ENCODE data around the gene TOPBP1.
"Not testable (repeated sequence)": the region's sequence is repeated elsewhere in the genome, so short reads cannot be mapped to it uniquely, and the experiment has no call there.

Gene TOPBP1

DNA sequence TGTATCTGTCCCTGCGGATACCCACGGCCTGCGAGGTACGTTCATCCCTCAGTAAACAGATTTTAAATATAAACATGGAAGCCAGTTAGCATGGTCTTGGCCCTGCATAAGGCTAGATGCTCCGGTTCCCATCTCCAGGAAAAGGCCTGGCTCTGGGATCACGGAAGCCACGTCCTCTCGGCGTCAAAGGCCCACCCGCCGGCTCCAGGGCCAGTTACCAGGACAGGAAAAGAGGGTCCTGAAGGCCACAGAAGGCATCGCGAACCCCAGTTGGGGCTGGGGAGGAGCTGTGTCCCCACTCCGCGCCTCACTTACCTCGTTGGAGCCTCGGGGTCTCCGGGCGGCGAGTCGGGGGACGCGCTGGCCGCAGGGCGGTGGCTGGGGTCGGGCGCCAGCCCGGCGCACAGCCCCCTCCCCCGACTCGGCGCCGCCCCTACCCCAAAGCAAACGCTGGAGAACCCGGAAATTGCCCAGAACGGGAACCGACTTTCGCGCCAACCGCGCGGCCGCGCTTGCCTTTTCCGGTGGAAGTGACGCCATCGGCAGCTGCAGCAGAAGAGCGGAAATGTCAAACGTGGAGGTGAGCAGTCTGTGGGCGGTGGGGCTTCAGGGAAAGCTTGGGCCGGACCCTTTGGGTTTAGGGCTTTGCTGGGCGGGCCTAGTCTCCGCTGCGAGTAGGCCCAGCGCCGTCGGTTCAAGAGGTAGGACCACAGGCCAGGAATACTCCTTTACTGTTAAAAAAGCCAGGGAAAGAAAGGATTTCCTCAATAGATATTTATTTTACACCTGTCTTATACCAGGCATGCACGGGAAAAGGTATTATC is at the start of gene TOPBP1:
TOPBP1 (minus strand) TSS at position 488 of the 824 bp plus-strand sequence. CDS start 814 bp downstream, outside the sequence.
- peak; percentile 87 for DNase-seq (ENCODE audit: low read depth, low spot score)

DNA sequence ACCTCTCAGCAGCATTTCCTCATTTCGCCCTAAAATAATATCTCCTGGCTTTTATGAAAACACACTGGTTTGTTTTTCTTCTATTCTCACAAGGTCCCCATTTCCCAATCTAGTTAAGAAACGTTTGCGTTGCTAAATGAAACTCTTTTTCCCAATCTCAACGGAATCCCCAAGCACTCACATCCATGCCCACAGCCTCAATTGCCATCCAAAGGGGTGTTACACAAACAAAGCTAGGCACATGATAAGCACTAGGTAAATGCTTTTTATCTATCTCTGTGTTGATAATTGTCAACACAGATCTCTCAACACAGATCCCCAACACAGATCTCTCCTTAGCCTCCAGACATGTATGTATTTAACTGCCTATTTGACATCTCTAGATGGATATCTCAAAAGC is 49.3 kb upstream of the TOPBP1 start:
- DNase-seq (ENCODE audit: low read depth, low spot score), result no peak

DNA sequence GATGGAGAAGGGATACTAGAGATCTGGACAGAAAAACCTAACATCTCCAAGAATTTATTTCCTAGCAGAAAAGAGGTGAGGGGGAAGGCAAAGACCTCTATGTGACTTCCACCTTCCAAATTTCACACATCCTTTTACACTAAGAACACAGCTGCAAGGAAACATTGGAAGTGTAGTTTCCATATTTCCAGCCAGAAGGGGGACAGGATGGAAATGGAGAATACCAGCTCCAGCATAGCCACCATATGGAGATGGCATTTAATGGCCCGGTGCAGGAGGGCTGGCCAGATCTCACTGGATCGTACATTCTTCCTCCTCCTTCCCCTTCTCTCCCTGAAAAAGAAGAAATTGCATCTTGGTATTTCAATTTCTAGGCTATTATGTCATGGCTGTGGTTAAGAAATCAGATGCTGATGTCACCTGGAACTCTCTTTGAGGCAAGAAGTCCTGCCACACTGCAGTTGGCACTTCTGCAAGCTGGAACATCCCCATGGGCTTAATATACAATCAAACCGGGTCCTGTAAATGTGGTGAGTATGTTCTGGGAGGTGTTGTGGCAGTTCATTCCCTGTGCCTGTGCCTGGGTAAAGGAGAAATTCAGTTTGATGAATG is 47.5 kb upstream of the TOPBP1 start:
- no peak for DNase-seq (ENCODE audit: low read depth, low spot score)

DNA sequence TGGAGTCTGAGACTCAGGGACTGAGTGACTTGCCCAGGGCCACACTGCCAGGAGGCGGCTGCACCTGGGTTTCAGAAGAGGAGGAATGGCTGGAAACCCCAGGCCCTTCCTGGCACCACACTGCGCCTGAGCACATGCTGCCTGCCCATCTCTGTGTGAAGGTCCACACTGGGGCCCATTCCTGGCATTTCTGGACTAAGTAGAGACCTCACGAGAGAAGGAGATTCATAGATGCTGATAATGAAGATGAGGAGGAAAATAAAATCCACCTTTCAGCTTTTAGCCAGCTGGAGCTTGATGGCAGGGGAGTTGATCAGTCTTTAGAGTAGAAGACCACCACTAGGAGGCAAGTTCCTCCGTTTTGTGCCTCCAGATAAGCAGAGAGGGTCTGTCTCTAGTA is 44.3 kb upstream of the TOPBP1 start:
- DNase-seq (ENCODE audit: low read depth, low spot score), result no peak

DNA sequence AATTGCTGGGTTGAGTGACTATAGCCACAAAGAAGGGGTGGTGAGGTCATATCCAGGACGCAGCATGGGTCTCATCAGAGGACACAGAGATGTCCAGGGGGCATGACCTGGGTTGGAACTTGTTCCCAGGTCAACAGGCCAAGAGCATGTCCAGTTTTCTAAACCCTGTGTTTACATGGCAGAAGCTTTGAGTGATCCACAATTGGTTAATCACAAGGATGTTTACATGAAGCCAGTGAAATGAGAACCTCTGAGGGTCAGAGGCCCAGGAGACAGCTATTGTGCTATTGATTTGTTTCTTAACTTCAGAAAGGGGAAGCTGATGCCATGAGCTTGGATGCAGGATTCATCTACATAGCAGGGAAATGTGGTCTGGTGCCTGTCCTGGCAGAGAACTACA is 42.2 kb upstream of the TOPBP1 start:
- DNase-seq (ENCODE audit: low read depth, low spot score), result no peak

DNA sequence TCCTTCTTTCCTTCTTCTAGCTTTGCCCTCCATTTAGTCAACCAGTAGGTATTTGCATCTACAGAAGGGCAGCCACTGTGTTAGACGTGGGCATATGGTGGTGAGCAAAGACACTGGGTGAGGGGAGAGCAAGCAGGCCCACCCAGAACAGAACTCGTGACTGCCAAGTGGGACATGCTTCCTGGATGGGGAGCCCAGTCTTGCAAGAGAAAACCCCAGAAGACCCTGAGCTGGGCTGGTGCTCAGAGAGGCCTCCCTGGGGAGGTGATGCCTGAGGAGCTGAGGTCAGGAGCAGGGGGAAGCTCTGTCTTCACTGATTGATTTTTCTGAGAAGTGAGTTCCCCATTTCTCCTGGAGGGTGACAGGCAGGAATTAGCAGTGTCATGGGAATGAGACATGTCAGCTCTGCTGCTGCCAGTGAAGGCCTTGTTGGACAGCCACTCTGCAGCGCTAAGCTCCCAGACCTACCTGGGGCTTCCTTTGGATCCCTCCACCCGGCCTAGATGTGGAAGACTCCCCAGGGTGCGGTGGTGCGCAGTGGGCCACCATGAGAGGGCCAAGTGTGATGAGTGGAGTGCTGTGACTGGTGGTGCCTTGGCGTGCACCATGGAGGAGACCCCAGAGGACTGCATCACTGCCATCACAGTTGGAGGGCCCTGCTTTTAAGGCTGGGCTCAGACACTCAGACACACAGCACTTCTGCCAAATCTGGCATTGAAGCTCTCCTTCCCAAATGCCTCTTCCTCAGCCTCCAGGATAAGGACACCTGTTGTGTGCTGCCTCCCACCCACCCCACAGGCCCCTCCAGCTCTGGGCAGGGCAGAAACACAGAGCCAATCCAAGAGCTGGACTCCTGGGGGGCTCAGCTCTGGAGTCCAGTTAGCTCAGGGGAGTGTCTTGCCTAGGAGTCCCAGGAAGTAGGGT is 40.0 kb upstream of the TOPBP1 start:
- DNase-seq (ENCODE audit: low read depth, low spot score), result no peak

DNA sequence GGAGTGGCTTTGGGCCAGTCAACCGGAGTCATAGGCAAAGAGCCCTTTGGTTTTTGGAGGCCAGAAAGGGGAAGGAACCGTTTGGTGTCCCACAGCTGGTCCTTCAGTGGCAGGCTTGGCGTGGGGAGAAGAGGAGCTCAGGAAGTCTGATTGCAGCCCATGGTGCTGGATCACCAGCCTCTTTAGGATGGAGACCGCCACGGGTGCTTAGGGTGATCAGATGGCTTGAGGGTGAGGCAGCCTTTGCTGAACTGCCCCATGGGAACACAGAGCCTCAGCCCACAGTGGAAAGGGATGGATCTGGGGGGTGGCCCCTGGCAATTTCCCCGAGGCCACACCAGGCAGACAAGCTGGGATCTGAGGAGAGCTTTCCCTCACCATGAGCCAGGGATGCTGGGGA is 38.6 kb upstream of the TOPBP1 start:
- DNase-seq (ENCODE audit: low read depth, low spot score), result no peak

DNA sequence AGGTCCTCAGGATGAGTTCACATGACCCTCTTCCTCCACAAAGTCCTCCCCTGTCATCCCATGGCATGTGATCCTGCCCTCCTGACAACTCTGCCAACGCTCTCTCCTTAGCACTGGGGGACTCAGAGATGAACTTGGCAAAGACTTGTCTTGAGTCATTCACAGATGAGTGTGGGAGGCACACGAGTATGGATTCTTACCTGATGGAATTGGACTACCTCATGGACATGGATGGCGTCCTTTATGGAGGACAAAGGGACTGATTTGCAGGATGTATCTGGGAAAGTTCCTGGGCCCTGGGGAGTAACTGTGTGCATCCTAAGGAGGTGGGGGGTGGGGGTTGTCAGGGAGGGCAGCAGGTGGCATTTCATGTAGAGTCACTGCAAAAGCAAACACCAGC is 38.2 kb upstream of the TOPBP1 start:
- DNase-seq (ENCODE audit: low read depth, low spot score), result no peak

DNA sequence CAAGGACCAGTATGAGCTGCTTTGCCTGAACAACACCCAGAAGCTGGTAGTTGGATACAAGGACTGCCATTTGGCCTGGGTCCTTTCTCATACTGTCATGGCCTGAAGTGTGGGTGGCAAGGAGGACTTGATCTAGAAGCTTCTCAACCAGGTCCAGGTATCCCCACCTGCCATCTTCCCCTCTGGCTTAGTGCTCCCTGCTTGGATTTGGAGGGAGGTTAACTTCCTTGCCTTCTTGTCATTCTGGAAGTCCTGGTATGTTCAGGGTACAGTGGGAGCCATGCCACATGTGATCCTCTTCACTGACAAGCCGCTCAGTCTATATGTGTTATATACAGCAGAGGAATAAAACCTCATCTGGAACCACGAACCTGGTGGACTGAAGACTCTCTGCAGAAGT is 37.7 kb upstream of the TOPBP1 start:
- DNase-seq (ENCODE audit: low read depth, low spot score), result no peak

DNA sequence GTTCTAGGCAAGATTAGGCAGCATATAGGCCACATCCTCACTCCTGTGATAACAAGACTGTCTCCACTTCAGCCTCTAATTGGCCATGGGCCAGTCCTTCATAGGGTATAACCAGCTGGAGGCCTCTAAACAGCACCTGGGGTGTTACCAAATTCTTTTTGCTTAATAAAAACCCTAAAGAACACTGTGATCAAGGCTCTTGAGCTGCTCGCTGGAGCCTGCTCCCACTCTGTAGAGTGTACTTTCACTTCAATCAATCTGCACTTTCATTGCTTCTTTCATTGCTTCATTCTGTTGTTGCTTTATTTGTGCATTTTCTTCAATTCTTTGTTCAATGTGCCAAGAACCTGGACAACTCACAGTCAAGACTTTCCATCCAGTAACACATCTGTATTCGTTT is 36.2 kb upstream of the TOPBP1 start:
- no peak for DNase-seq (ENCODE audit: low read depth, low spot score)

DNA sequence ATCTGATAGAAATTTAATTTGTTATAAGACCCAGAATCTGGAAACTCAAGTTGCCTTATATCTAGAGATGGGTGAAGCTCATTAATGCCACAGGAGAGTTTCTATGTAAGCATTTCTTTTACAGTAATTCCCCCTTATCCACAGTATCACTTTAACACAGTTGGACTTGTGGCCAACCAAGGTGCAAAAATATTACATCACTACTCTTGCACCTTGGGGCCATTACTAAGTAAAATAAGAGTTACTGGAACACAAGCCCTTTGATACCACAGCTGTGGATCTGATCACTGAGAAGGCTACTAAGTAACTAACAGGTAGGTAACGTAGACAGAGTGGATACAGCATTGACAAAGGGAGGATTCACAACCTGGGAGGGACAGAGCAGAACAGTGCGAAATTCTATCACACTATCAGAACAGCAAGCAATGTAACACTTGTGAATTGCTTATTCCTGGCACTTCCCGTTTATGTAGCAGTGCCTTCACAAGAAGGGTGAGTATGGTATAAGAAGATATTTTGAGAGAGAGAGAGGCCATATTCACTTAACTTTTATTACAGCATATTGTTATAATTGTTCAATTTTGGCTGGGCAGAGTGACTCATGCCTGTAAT is 33.9 kb upstream of the TOPBP1 start:
- no peak for DNase-seq (ENCODE audit: low read depth, low spot score)

DNA sequence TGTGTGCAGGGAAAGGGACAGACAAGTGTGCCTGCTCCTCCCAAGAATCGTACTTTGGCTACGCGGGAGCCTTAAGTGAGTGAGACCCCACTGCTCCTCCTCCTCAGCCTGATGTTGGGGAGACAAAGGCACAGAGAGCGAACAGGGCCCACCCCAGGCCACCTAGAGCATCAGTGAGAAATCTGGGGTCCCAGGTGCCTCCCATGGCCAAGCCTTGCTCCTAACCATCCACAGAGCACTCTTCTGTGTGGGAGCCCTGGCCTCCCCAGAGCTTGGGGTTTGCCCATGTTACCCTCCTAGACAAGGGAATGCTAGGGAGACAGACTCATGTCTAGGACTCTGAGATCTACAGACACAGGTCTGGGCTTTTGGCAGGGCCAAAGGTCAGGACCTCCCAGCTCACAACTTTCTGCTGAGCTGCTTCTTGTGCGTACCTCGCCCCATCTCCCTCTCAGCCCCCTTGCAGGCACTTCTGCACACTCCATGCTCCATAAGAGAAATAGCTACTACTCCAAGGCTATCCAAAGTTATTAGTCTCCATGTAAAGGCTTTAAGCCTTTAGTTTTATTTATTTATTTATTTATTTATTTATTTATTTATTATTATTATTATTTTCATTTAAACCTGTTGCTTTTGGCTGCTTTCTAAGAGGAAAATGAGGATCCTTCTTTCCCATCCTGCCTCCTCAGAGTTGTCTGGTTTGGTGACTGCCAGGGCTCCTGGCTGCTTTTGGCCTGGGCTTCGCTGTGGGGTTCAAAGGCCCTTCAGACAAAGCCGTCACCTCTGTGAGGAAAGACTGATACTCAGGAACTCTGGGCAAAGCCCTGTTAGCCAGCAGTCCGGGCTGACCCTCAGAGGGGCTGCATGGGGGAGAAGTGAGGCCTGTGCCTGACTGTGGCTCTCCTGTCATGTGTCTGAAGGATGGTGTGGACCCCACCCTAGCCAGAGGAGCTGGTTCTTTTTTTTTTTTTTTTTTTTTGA is 32.8 kb upstream of the TOPBP1 start:
- no peak for DNase-seq (ENCODE audit: low read depth, low spot score)

DNA sequence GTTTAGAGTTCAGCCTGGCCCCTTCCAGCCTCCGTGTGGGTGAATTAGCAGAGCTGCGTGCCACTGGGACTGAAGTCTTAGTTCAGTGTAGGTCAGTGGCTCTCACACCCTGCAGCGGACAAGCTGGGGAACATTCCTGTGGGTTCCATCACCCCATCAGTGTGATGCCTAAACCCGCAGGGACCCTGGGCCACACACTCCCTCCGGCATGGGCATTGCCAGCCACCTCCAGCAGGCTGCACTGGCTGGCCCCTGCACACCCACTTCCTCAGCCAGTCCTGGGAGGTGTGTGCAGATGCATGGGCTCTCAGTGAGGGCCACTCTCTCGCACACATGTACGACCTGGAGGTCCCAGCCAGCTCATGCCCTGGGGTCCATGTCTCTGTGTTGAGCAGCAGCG is 32.1 kb upstream of the TOPBP1 start:
- no peak for DNase-seq (ENCODE audit: low read depth, low spot score)

DNA sequence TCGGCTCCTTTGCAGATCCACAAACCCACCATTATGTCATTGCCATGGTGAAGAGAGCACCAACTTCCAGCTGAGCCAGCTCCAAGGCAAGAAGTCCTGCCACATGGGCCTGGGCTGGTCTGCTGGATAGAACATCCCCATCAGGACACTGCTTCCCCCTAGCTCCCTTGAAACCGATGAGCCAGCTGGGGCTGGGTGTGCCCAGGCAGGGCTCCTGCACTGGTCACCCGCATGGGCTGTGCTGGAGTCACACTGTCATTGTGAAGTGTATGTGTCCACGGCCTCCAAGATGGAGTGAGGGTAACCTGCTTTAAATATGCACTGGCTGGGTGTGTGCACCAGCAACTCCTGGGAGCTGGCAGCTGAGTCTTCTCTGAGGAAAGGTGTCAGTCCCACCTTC is 31.0 kb upstream of the TOPBP1 start:
- no peak for DNase-seq (ENCODE audit: low read depth, low spot score)

DNA sequence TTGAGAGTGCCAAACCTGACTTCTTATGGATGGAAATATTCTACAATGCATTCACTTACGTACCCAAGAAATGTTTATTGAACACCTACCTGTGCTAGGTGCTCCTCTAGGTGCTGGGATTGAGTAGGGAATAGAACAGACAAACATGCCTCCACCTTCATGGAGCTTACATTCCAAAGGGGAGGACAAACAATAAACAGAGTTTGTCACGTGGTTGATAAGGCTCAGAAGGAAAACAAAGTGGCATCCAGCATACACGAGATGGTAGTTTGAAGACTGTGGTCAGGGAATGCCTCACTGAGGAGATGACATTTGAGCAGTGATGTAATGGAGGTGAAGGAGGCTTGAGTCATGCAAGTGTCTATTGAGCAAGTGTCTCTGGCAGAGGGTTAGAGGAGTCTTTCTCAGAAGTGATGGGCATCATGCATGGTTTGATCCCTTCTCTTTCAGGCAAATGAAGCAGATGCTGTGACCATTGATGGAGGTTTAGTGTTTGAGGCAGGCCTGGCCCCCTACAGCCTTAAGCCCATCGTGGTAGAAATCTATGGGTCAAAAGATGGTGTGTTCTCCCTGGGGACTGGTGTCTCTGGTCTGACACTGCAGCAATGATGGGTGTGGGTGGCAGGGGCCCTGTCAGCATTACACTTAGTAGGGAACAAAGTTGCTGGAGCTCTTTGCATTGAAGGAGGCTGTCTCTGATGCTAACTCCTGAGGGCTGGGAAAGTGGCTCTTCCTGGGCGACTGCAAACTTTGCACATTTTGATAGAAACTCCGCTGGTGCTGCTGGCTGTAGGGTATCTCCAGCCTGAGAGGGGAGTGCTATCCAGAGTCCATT is 29.7 kb upstream of the TOPBP1 start:
- DNase-seq (ENCODE audit: low read depth, low spot score), result no peak

DNA sequence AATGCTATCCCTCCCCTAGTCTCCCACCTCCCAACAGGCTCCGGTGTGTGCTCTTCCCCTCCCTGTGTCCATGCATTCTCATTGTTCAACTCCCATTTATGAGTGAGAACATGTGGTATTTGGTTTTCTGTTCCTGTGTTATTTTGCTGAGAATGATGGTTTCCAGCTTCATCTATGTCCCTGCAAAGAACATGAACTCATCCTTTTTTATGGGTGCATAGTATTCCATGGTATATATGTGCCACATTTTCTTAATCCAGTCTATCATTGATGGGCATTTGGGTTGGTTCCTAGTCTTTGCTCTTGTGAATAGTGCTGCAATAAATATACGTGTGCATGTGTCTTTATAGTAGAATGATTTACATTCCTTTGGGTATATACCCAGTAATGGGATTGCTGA is 16.3 kb upstream of the TOPBP1 start:
- not testable (repeated sequence) for DNase-seq (ENCODE audit: low read depth, low spot score)

DNA sequence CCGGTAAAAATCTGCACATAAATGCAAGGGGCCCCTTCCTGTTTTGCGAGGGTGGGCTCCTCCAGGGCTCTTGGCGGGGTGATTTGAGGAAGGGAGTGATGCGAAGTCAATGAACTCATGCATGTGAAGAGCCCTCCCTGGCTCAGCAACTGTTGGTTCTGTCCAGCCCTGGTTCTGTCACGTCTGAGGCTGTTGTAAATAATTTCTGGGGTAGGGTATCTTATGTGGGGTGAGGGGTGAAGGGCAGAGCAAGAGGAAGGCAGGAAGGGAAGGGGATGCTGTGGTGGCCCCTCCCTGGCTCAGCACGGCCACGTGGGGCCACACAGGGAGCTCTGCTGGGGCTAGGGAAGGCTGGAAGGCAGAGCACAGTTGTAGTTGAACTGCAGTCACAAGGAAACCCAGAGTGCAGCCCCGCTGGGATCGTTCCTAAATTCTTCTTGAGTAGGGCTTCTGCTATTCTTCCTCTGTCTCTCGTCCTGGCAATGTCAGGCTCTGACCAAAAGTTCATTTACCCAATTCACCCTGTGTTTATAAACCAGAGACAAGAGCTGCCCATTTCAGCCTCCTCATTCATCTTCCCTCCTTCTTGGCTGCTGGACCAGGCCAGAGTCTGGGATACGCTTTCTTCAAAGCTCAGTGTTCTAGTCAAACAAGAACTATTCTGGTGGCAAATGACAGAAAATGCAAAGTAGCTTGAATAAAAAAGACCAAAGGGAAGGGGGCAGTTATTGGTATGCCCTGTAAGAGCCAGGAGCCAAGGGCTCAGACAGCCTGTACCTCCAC is 14.8 kb upstream of the TOPBP1 start:
- DNase-seq (ENCODE audit: low read depth, low spot score), result no peak

DNA sequence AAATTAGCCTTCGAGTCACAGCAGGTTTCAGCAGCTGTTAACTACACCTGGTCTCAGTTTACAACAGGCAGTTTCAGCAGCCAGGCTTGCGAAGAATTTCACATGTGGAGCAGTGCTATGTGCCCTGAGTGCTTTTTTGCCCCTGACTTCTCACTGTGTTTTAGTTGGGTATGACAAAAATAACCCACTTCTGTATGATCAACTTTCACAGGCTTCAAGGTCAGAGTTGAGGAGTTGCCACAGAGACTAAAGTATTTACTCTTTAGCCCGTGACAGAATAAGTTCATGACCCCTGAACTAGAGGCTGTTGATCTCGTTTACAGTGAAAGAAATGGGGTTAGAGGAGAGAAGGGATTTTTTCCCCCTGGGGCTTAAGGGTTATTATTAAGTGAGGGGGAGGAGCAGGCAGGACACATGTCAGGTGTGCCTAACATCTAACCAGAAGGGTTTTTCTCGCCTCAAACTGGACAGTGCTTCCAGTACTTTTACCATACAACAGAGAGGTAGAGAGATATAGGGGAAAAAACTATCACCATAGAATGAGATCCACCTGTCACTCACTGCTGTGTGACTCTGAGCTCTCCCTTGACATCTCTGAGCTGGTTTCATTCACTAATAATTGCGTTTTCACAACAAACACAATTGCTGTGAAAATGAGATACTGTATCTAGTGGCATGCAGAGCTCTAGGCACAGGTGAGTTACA is 14.0 kb upstream of the TOPBP1 start:
- no peak for DNase-seq (ENCODE audit: low read depth, low spot score)

Data from astrocyte of the hippocampus (primary cell).